Ascending aorta (tissue), 2 donors: ENCODE measurements around the gene FYTTD1. TPM values are rescaled to one million over a fixed set of nuclear protein-coding genes. Genes with fewer than 3 reads are reported as not detected.
"Not testable (repeated sequence)": the region's sequence is repeated elsewhere in the genome, so short reads cannot be mapped to it uniquely, and the experiment has no call there.

Experiments
- DNase-seq, 2 donors: peaks; one replicate each; pipeline ENCODE4 v3.0.0-alpha.2; 2019; ENCODE audit warnings: low spot score in 2 of 2
- H3K27ac ChIP-seq, 2 donors: fragments of 200-600 bp; sonication (generic); one replicate each; pipeline ENCODE4 v1.5.1; 2016 to 2017; ENCODE audit warnings: mild to moderate bottlenecking in 1 of 2
- H3K27me3 ChIP-seq: fragments of 200-600 bp; sonication (generic); one replicate; pipeline ENCODE4 v1.5.1; 2017
- H3K36me3 ChIP-seq, 2 donors: fragments of 200-600 bp; sonication (generic); one replicate each; pipeline ENCODE4 v1.5.1; 2016
- H3K4me1 ChIP-seq, 2 donors: fragments of 200-600 bp; sonication (generic); one replicate each; pipeline ENCODE4 v1.5.1; 2016 to 2017; ENCODE audit warnings: mild to moderate bottlenecking in 1 of 2
- H3K4me3 ChIP-seq, 2 donors: fragments of 200-600 bp; sonication (generic); one replicate each; pipeline ENCODE4 v1.5.1; 2016 to 2017; ENCODE audit warnings: mild to moderate bottlenecking in 1 of 2
- H3K9me3 ChIP-seq, 2 donors: fragments of 200-600 bp; sonication (generic); one replicate each; pipeline ENCODE4 v1.5.1; 2016
- CTCF ChIP-seq, 3 experiments: fragments of 200-600 bp in 2 of 3; fragments of 450-650 bp in 1 of 3; sonication (generic) in 2 of 3; IDR thresholded peaks; one replicate each; pipeline ENCODE4 v1.5.1; 2016 to 2019; ENCODE audit warnings: antibody characterized with exemption in 3 of 3, mild to moderate bottlenecking in 1 of 3, moderate library complexity in 1 of 3
- intact Hi-C: fragments of 100-400 bp; cut with DNase I; formaldehyde crosslinking; loops from one replicate; pipeline ENCODE4 v1.15.1; 2023
- total RNA-seq: library from RNA; depleted of rRNA; stranded (reverse); fragments of >200 nt; gene quantifications from one replicate; pipeline ENCODE4 v1.1.0, GENCODE V29; 2016

Gene FYTTD1
- total RNA-seq, 1 donor from 2014 or later = 14.0 TPM

GRCh38 chr3:197722734-197723133 is 26.9 kb upstream of the FYTTD1 start:
- Histone ChIP-seq H3K36me3 (peaks cover 2 to 10% of the 10 kb centered on the region in 2 donors), H3K27me3 (no peaks in the 10 kb centered on the region), H3K4me1 (no peaks in the 10 kb centered on the region), H3K27ac (no peak overlapping the region), H3K4me3 (no peak overlapping the region), H3K9me3 (peaks cover 0 to 6% of the 10 kb centered on the region in 2 donors)
- no peak for TF ChIP-seq CTCF (IDR thresholded peaks at IDR 0.05)
- intact Hi-C loops = no loop called here
- DNase-seq = no peak

- H3K36me3 ChIP-seq, H3K4me1 ChIP-seq, H3K27me3 ChIP-seq, H3K27ac ChIP-seq, H3K9me3 ChIP-seq, intact Hi-C loops, H3K4me3 ChIP-seq: not testable (repeated sequence)
- peak in 1 of 2 donors; percentile 38 for DNase-seq
Observed at GRCh38 chr3:197727878-197728277, 21.8 kb upstream of the FYTTD1 start.

GRCh38 chr3:197728487-197728886 is 21.2 kb upstream of the FYTTD1 start:
- intact Hi-C loops = no loop called here
- no peaks in the 10 kb centered on the region for H3K27me3 ChIP-seq
- TF ChIP-seq CTCF (IDR thresholded peaks at IDR 0.05) = no peak
- no peak overlapping the region for H3K27ac ChIP-seq
- no peaks in the 10 kb centered on the region for H3K4me1 ChIP-seq
- peak in 1 of 2 donors; percentile 19 for DNase-seq
- H3K36me3 ChIP-seq = peaks cover 0 to 3% of the 10 kb centered on the region in 2 donors
- H3K9me3 ChIP-seq = no peaks in the 10 kb centered on the region
- no peak overlapping the region for H3K4me3 ChIP-seq

GRCh38 chr3:197730200-197730599 is 19.5 kb upstream of the FYTTD1 start:
- H3K36me3 ChIP-seq = peaks cover 0 to 3% of the 10 kb centered on the region in 2 donors
- no peak for TF ChIP-seq CTCF (IDR thresholded peaks at IDR 0.05)
- DNase-seq = no peak
- no peaks in the 10 kb centered on the region for H3K27me3 ChIP-seq
- H3K9me3 ChIP-seq = no peaks in the 10 kb centered on the region
- H3K4me3 ChIP-seq = no peak overlapping the region
- H3K4me1 ChIP-seq = no peaks in the 10 kb centered on the region
- intact Hi-C loops = no loop called here
- no peak overlapping the region for H3K27ac ChIP-seq

- intact Hi-C loops = not testable (repeated sequence)
Observed at GRCh38 chr3:197730770-197731169, 18.9 kb upstream of the FYTTD1 start.

GRCh38 chr3:197731483-197731882 is 18.2 kb upstream of the FYTTD1 start:
- H3K36me3 ChIP-seq, H3K27me3 ChIP-seq, DNase-seq, H3K27ac ChIP-seq, H3K4me3 ChIP-seq, H3K4me1 ChIP-seq, H3K9me3 ChIP-seq, intact Hi-C loops: not testable (repeated sequence)

More at GRCh38 chr3:197730770-197731169, 18.9 kb upstream of the FYTTD1 start:
- not testable (repeated sequence) for H3K27ac ChIP-seq, H3K27me3 ChIP-seq, H3K4me1 ChIP-seq, DNase-seq, H3K36me3 ChIP-seq, H3K9me3 ChIP-seq, H3K4me3 ChIP-seq

GRCh38 chr3:197733042-197733441 is 16.6 kb upstream of the FYTTD1 start:
- no peak for TF ChIP-seq CTCF (IDR thresholded peaks at IDR 0.05)
- no peak overlapping the region for H3K27ac ChIP-seq
- H3K9me3 ChIP-seq = no peaks in the 10 kb centered on the region
- no peak for DNase-seq
- intact Hi-C loops = no loop called here
- H3K27me3 ChIP-seq = no peaks in the 10 kb centered on the region
- H3K36me3 ChIP-seq = no peaks in the 10 kb centered on the region
- no peak overlapping the region for H3K4me3 ChIP-seq
- peaks cover 0 to 4% of the 10 kb centered on the region in 2 donors for H3K4me1 ChIP-seq
